Measurements from ENCODE around the gene CERS6. TPM values are rescaled to one million over a fixed set of nuclear protein-coding genes. Genes with fewer than 3 reads are reported as not detected.

CERS6 gene
- total RNA-seq, 1 donor from 2014 or later: 17.7 TPM

DNA sequence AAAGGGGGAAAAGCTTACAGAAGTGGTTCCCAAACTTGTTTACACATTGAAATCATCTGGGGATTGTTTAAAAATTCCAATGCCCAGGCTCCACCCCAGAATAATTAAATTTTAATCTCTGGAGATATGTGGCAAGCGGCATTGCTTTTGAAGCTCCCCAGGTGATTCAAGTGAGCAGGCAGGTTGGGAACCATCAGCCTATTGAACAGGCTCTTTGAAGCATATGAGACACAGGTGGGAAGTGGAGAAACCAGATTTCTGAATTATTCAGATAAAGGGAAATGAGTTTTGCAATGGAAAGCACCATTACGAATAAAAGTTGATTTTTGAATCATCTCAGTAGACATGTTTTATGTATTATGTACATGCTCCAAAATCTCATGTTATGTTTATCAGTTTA is 288.8 kb downstream of the CERS6 start:
- Histone ChIP-seq H3K27me3 (ENCODE audit: control insufficient read depth, insufficient read depth, low read length) (no peaks in the 10 kb centered on the region), H3K36me3 (ENCODE audit: control insufficient read depth, insufficient read depth, low read length) (no peaks in the 10 kb centered on the region), H3K4me3 (ENCODE audit: low read depth, low read length) (no peak overlapping the region)
- no peak for DNase-seq (ENCODE audit: low read depth)
- TF ChIP-seq, protein P1, sequence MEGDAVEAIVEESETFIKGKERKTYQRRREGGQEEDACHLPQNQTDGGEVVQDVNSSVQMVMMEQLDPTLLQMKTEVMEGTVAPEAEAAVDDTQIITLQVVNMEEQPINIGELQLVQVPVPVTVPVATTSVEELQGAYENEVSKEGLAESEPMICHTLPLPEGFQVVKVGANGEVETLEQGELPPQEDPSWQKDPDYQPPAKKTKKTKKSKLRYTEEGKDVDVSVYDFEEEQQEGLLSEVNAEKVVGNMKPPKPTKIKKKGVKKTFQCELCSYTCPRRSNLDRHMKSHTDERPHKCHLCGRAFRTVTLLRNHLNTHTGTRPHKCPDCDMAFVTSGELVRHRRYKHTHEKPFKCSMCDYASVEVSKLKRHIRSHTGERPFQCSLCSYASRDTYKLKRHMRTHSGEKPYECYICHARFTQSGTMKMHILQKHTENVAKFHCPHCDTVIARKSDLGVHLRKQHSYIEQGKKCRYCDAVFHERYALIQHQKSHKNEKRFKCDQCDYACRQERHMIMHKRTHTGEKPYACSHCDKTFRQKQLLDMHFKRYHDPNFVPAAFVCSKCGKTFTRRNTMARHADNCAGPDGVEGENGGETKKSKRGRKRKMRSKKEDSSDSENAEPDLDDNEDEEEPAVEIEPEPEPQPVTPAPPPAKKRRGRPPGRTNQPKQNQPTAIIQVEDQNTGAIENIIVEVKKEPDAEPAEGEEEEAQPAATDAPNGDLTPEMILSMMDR (IDR thresholded peaks at IDR 0.05; ENCODE audit: insufficient read depth, low read length, poor library complexity, severe bottlenecking): no peak

DNA sequence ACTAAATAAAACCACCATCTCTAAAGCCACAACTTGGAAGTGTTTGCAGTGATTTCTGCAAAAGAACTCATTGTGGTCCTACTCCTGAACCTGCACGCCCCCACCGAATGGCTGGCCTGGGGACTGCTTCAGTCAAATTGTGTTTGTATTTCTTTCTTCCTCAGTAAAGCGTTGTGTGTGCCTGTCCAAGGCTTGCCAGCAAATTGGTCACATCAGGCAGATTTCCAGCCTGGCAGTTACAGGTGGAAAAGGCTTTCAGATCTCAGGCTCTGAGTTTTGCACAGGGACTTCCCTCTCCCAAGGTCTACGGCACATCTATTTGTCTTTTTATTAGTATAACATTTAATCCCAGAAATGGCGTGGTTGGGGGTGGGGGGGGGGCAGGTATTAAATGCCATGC is 292.4 kb downstream of the CERS6 start:
- TF ChIP-seq, protein P1 (IDR thresholded peaks at IDR 0.05; ENCODE audit: insufficient read depth, low read length, poor library complexity, severe bottlenecking): no peak
- Histone ChIP-seq H3K4me3 (ENCODE audit: low read depth, low read length) (no peak overlapping the region), H3K36me3 (ENCODE audit: control insufficient read depth, insufficient read depth, low read length) (no peaks in the 10 kb centered on the region), H3K27me3 (ENCODE audit: control insufficient read depth, insufficient read depth, low read length) (no peaks in the 10 kb centered on the region)
- no peak for DNase-seq (ENCODE audit: low read depth)

DNA sequence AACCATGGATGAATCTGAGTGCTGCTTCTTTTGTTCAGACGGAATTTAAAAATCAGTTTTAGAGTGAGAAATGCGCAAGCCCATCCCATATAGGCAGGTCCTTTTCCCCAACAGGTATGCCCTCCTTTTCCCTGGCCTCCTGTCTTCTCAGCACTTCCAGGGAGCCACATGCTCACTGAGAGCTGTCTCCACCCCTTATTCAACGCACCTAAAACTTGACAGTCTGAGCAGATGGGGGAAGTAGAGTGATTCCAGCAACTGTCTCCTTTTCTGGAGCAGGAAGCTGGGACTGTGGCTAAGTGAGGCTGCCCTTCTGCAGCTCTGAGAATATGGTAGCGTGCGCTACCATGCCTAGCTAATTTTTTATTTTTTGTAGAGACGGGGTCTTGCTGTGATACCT is 293.2 kb downstream of the CERS6 start:
- no peaks in the 10 kb centered on the region for H3K27me3 ChIP-seq (ENCODE audit: control insufficient read depth, insufficient read depth, low read length)
- no peak overlapping the region for H3K4me3 ChIP-seq (ENCODE audit: low read depth, low read length)
- no peaks in the 10 kb centered on the region for H3K36me3 ChIP-seq (ENCODE audit: control insufficient read depth, insufficient read depth, low read length)
- TF ChIP-seq, protein P1 (IDR thresholded peaks at IDR 0.05; ENCODE audit: insufficient read depth, low read length, poor library complexity, severe bottlenecking): no peak
- no peak for DNase-seq (ENCODE audit: low read depth)

DNA sequence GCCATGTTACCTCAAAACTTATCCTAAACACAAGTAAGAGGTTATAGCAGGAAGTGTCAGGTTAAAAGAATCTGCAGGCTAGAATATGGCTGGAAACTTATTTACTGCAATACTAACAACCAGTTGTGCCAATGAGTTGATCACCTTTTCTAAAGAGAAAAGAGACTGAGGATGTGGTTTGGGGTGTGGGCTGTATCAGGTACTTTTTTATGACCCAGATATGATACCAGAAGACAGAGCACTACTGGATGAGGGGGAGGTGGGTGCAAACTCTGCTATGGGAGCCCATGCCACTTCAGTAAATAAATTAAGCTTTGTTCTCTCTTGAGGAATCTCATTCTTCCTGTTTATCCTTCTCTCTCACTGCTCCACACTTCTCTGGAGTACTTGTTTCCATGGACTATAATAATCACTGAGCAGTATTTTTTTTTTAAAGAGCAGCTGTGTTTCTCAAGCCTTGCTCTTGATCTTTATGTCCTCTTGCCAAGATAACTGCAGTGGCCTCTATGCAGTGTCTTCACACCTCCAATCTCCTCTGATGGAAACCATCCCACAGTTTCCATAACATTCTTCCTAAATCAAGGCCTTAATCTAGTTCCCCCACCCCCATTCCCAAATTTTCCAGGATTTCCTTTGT is 295.1 kb downstream of the CERS6 start:
- H3K36me3 ChIP-seq (ENCODE audit: control insufficient read depth, insufficient read depth, low read length): no peaks in the 10 kb centered on the region
- TF ChIP-seq, protein P1 (IDR thresholded peaks at IDR 0.05; ENCODE audit: insufficient read depth, low read length, poor library complexity, severe bottlenecking): no peak
- no peak overlapping the region for H3K4me3 ChIP-seq (ENCODE audit: low read depth, low read length)
- no peaks in the 10 kb centered on the region for H3K27me3 ChIP-seq (ENCODE audit: control insufficient read depth, insufficient read depth, low read length)
- DNase-seq (ENCODE audit: low read depth): no peak

DNA sequence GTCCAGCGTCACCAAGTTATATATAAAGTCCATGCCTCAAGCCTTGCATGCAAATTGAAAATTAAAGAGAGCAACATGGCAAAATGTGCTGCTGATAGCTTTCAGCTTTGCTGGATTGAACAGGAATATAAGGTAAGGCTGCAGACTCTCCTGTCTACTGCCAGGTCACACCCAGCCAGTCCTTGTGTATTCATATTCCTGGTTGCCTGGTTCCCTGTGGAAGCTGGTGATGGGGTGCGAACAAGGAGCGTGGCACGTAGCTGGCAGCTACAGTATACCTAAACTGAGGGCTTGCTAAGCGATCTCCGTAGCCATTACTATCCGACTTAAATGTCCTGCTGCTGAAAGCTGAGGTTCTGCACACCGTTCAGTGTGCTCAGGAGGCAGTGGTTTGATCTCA is 296.3 kb downstream of the CERS6 start:
- Histone ChIP-seq H3K27me3 (ENCODE audit: control insufficient read depth, insufficient read depth, low read length) (no peaks in the 10 kb centered on the region), H3K36me3 (ENCODE audit: control insufficient read depth, insufficient read depth, low read length) (no peaks in the 10 kb centered on the region), H3K4me3 (ENCODE audit: low read depth, low read length) (no peak overlapping the region)
- TF ChIP-seq, protein P1 (IDR thresholded peaks at IDR 0.05; ENCODE audit: insufficient read depth, low read length, poor library complexity, severe bottlenecking): no peak
- no peak for DNase-seq (ENCODE audit: low read depth)

DNA sequence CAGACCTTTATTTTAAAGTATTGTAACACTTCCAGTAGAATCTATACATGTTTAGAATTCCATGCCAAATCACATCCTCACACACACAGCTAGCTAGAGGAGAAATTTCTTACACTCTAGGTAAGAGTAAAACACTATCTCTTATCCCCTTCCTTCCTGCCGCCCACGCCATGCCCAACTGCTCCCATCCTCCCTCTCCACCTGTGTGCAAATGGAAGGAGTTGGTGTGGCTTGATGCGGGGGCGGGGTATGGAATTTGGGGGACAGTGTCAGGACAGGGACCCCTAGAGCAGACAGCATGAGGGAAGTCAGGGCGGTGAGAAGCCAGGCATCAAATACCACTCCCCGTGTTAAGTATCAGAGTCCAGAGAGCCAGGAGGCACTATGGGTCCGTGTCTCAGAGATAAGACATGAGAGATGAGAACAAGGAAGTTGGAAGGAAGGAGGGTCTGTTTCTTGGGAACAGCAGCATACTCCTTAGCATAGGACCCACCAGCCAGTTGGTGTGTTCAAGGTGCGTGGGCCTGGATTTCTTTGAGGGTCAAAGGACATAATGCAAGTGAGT is 297.8 kb downstream of the CERS6 start:
- DNase-seq (ENCODE audit: low read depth): no peak
- no peaks in the 10 kb centered on the region for H3K27me3 ChIP-seq (ENCODE audit: control insufficient read depth, insufficient read depth, low read length)
- TF ChIP-seq, protein P1 (IDR thresholded peaks at IDR 0.05; ENCODE audit: insufficient read depth, low read length, poor library complexity, severe bottlenecking): no peak
- H3K36me3 ChIP-seq (ENCODE audit: control insufficient read depth, insufficient read depth, low read length): no peaks in the 10 kb centered on the region
- no peak overlapping the region for H3K4me3 ChIP-seq (ENCODE audit: low read depth, low read length)
